GM23338 (cell line): Measurements from ENCODE around the gene KCNJ4. TPM values are rescaled to one million over a fixed set of nuclear protein-coding genes. Genes with fewer than 3 reads are reported as not detected.

Source experiments
- ATAC-seq: fragments of 200-7000 bp; cut with Tn5 transposase; 3 replicates; pipeline ENCODE4 v1.9.1; 2020
- DNase-seq: peaks from one replicate; pipeline ENCODE4 v3.0.0-alpha.2; 2015; ENCODE audit warnings: low spot score
- H2AFZ ChIP-seq: fragments of 200-600 bp; sonication (generic); 2 replicates; pipeline ENCODE4 v1.8.0; 2016; ENCODE audit warnings: antibody characterized with exemption, mild to moderate bottlenecking, moderate library complexity
- H3F3A ChIP-seq: fragments of 200-600 bp; sonication (generic); replicated peaks from 2 replicates; pipeline ENCODE4 v1.8.0; 2017; ENCODE audit warnings: antibody characterized with exemption, mixed run types, low read depth
- H3K27ac ChIP-seq: fragments of 200-600 bp; sonication (generic); 2 replicates; pipeline ENCODE4 v1.6.1; 2016; ENCODE audit warnings: low read depth
- H3K27me3 ChIP-seq: fragments of 200-600 bp; sonication (generic); 2 replicates; pipeline ENCODE4 v1.8.0; 2016; ENCODE audit warnings: mild to moderate bottlenecking, mixed run types, moderate library complexity; ENCODE audit not compliant: insufficient read depth
- H3K36me3 ChIP-seq: fragments of 200-600 bp; sonication (generic); 2 replicates; pipeline ENCODE4 v1.8.0; 2016; ENCODE audit warnings: mild to moderate bottlenecking; ENCODE audit not compliant: insufficient read depth
- H3K4me1 ChIP-seq: fragments of 200-600 bp; sonication (generic); 2 replicates; pipeline ENCODE4 v1.8.0; 2016; ENCODE audit warnings: mild to moderate bottlenecking, moderate library complexity; ENCODE audit not compliant: insufficient read depth
- H3K4me2 ChIP-seq: fragments of 200-600 bp; sonication (generic); 2 replicates; pipeline ENCODE4 v1.7.1; 2017; ENCODE audit warnings: mixed run types
- H3K4me3 ChIP-seq: fragments of 200-600 bp; sonication (generic); 2 replicates; pipeline ENCODE4 v1.6.1; 2016; ENCODE audit warnings: mixed run types
- H3K79me2 ChIP-seq: fragments of 200-600 bp; sonication (generic); replicated peaks from 2 replicates; pipeline ENCODE4 v1.8.0; 2017; ENCODE audit warnings: mild to moderate bottlenecking; ENCODE audit not compliant: insufficient read depth
- H3K9me2 ChIP-seq: fragments of 200-600 bp; sonication (generic); 2 replicates; pipeline ENCODE4 v1.8.0; 2017; ENCODE audit not compliant: insufficient read depth
- H4K20me1 ChIP-seq: fragments of 200-600 bp; sonication (generic); replicated peaks from 2 replicates; pipeline ENCODE4 v1.8.0; 2017; ENCODE audit warnings: mild to moderate bottlenecking; ENCODE audit not compliant: insufficient read depth
- H3K27ac Mint-ChIP-seq: 2 replicates; pipeline ENCODE4 v1.8.0; 2020; ENCODE audit warnings: inconsistent platforms, mild to moderate bottlenecking, moderate library complexity, mixed read lengths
- H3K27me3 Mint-ChIP-seq: 3 replicates; pipeline ENCODE4 v1.8.0; 2022; ENCODE audit warnings: low read depth, mild to moderate bottlenecking, moderate library complexity, mixed read lengths, inconsistent platforms; ENCODE audit not compliant: insufficient read depth, poor library complexity
- H3K36me3 Mint-ChIP-seq: 3 replicates; pipeline ENCODE4 v1.8.0; 2021; ENCODE audit warnings: low read depth, mild to moderate bottlenecking, inconsistent platforms, moderate library complexity, mixed read lengths
- H3K4me1 Mint-ChIP-seq: 3 replicates; pipeline ENCODE4 v1.8.0; 2020; ENCODE audit warnings: mild to moderate bottlenecking, inconsistent platforms, mixed read lengths
- H3K4me3 Mint-ChIP-seq: 3 replicates; pipeline ENCODE4 v1.8.0; 2021; ENCODE audit warnings: moderate library complexity, mild to moderate bottlenecking, inconsistent platforms, mixed read lengths
- H3K9me3 Mint-ChIP-seq: 3 replicates; pipeline ENCODE4 v1.8.0; 2020; ENCODE audit warnings: moderate library complexity, mild to moderate bottlenecking, inconsistent platforms, mixed read lengths
- EZH2 ChIP-seq: fragments of 200-600 bp; sonication (generic); IDR thresholded peaks from one replicate; pipeline ENCODE4 v1.8.0; 2017; ENCODE audit warnings: antibody characterized with exemption, mild to moderate bottlenecking, low read depth; ENCODE audit not compliant: unreplicated experiment
- JUNB ChIP-seq: IDR thresholded peaks from one replicate; pipeline ENCODE4 v1.6.1; 2016; ENCODE audit warnings: antibody characterized with exemption; ENCODE audit not compliant: unreplicated experiment
- NANOG ChIP-seq: IDR thresholded peaks from 2 replicates; pipeline ENCODE4 v1.6.1; 2016; ENCODE audit warnings: antibody characterized with exemption, borderline replicate concordance
- STAT1 ChIP-seq: IDR thresholded peaks from one replicate; pipeline ENCODE4 v1.6.1; 2016; ENCODE audit warnings: antibody characterized with exemption; ENCODE audit not compliant: unreplicated experiment
- ZNF462 ChIP-seq: fragments of 250-450 bp; sonication (Bioruptor Pico); IDR thresholded peaks from 2 replicates; pipeline ENCODE4 v1.5.0; 2020; ENCODE audit warnings: mild to moderate bottlenecking, moderate library complexity
- polyA plus RNA-seq: library from polyadenylated mRNA; unstranded; fragments of >200 nt; fragmentation: Nextera tagmentation; extraction: Ambion mirVana; gene quantifications from 2 replicates; pipeline ENCODE4 v1.2.1, GENCODE V29; 2016
- total RNA-seq: library from RNA; depleted of rRNA; stranded (reverse); fragments of >200 nt; shearing (Covaris generic); gene quantifications from 2 replicates; pipeline ENCODE4 v1.2.3, GENCODE V29; 2014
- TF ChIP-seq, protein P1 (sequence below), 2 experiments: fragments of 200-600 bp in 1 of 2; sonication (generic) in 1 of 2; conservative IDR thresholded peaks; 2 replicates each; pipeline versions ENCODE4 v1.5.1 to v1.6.1; 2016 to 2017; ENCODE audit warnings: antibody characterized with exemption in 2 of 2, low read depth in 2 of 2, mild to moderate bottlenecking in 2 of 2, moderate library complexity in 1 of 2

KCNJ4 gene
- total and polyA plus RNA-seq, 2 experiments from 2014 or later = 0.23 to 1.3 TPM

DNA sequence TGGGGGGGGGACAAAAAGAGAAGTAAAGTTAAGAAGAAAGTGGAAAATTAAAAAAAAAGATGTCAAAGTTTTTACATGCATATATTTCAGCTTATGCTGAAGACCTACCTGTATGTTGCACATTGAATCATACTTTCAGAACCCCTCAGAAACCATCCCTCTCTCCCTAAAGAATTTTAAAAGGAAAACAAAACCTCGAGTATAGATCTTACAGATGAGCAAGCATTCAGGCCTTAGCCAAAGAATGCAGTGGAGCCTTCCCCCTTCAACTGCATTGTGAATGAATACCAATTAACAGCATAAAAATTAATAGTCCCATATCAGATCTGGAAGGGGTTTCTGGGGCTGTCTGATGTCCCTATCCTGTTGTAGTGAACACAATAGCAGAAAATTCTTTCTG, 29.2 kb upstream of the KCNJ4 start:
- no peaks in the 10 kb centered on the region for H3K27me3 ChIP-seq
- Mint-ChIP-seq H3K4me1 (peaks cover 13% of the 10 kb centered on the region), H3K4me3 (no peak overlapping the region), H3K9me3 (no peaks in the 10 kb centered on the region), H3K36me3 (peaks cover 87% of the 10 kb centered on the region), H3K27me3 (peaks cover 10% of the 10 kb centered on the region), H3K27ac (no peak overlapping the region)
- H3K4me1 ChIP-seq = no peaks in the 10 kb centered on the region
- H3K4me3 ChIP-seq = no peak overlapping the region
- peaks cover 23% of the 10 kb centered on the region for H4K20me1 ChIP-seq
- no peak for DNase-seq
- H3K4me2 ChIP-seq = no peak overlapping the region
- peaks cover 64% of the 10 kb centered on the region for H3K36me3 ChIP-seq
- no peak for ATAC-seq
- no peak for TF ChIP-seq STAT1
- no peak for TF ChIP-seq ZNF462
- TF ChIP-seq NANOG = no peak
- TF ChIP-seq EZH2 = no peak
- TF ChIP-seq JUNB = no peak
- TF ChIP-seq, protein P1, sequence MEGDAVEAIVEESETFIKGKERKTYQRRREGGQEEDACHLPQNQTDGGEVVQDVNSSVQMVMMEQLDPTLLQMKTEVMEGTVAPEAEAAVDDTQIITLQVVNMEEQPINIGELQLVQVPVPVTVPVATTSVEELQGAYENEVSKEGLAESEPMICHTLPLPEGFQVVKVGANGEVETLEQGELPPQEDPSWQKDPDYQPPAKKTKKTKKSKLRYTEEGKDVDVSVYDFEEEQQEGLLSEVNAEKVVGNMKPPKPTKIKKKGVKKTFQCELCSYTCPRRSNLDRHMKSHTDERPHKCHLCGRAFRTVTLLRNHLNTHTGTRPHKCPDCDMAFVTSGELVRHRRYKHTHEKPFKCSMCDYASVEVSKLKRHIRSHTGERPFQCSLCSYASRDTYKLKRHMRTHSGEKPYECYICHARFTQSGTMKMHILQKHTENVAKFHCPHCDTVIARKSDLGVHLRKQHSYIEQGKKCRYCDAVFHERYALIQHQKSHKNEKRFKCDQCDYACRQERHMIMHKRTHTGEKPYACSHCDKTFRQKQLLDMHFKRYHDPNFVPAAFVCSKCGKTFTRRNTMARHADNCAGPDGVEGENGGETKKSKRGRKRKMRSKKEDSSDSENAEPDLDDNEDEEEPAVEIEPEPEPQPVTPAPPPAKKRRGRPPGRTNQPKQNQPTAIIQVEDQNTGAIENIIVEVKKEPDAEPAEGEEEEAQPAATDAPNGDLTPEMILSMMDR (conservative IDR thresholded peaks at IDR 0.05; ENCODE audit: low read depth in 2 of 2) = no peak
- H2AFZ ChIP-seq = no peak overlapping the region
- H3F3A ChIP-seq = peaks cover 53% of the 10 kb centered on the region
- peak overlapping the region; percentile 30; the same call in 1 of the 2 replicates for H3K27ac ChIP-seq
- no peaks in the 10 kb centered on the region for H3K9me2 ChIP-seq
- H3K79me2 ChIP-seq = peaks cover 12% of the 10 kb centered on the region; the same call in 1 of the 2 replicates
